Neutrophil (primary cell): ENCODE results near the gene LILRA5.
A peak's percentile ranks its signal among the peaks of the same experiment; 100 is the strongest.

Experiments
- H3K27ac ChIP-seq: fragments of 200-600 bp; sonication (generic); 2 replicates; pipeline ENCODE4 v1.5.1; 2016; ENCODE audit warnings: mild to moderate bottlenecking, moderate library complexity
- H3K27me3 ChIP-seq: fragments of 200-600 bp; sonication (generic); 2 replicates; pipeline ENCODE4 v1.6.0; 2016; ENCODE audit warnings: mild to moderate bottlenecking
- H3K36me3 ChIP-seq: fragments of 200-600 bp; sonication (generic); 2 replicates; pipeline ENCODE4 v1.5.1; 2017
- H3K4me1 ChIP-seq, 2 experiments: fragments of 200-600 bp in 1 of 2; sonication (generic) in 1 of 2; 1 replicate in 1 of 2; 2 replicates in 1 of 2; pipeline versions ENCODE4 v1.5.1 to v1.6.1; 2013 to 2016; ENCODE audit warnings: low read depth in 1 of 2, low read length in 1 of 2, mild to moderate bottlenecking in 1 of 2, moderate library complexity in 1 of 2; ENCODE audit not compliant: control insufficient read depth in 1 of 2, insufficient read depth in 1 of 2
- H3K4me3 ChIP-seq, 2 experiments: fragments of 200-600 bp in 1 of 2; sonication (generic) in 1 of 2; 1 replicate in 1 of 2; 2 replicates in 1 of 2; pipeline ENCODE4 v1.5.1; 2013 to 2016; ENCODE audit warnings: low read depth in 1 of 2, low read length in 1 of 2, mild to moderate bottlenecking in 1 of 2, moderate library complexity in 1 of 2
- H3K9me3 ChIP-seq: fragments of 200-600 bp; sonication (generic); 2 replicates; pipeline ENCODE4 v1.5.1; 2016
- CTCF ChIP-seq: fragments of 200-600 bp; sonication (generic); IDR thresholded peaks from 2 replicates; pipeline ENCODE4 v1.5.1; 2016; ENCODE audit warnings: antibody characterized with exemption

LILRA5 gene

GRCh38 chr19:54355675-54356074 lies 42.7 kb upstream of the LILRA5 start:
- H3K27ac ChIP-seq = peak overlapping the region; percentile 57

GRCh38 chr19:54354761-54355160 lies 41.8 kb upstream of the LILRA5 start:
- no peaks in the 10 kb centered on the region for H3K9me3 ChIP-seq
- H3K4me3 ChIP-seq = no peak overlapping the region
- peak overlapping the region; percentile 57 for H3K27ac ChIP-seq
- no peak for TF ChIP-seq CTCF
- no peaks in the 10 kb centered on the region for H3K27me3 ChIP-seq
- peaks cover 19% of the 10 kb centered on the region for H3K36me3 ChIP-seq
- H3K4me1 ChIP-seq = peaks cover 21 to 26% of the 10 kb centered on the region in 2 experiments

More at GRCh38 chr19:54355675-54356074, 42.7 kb upstream of the LILRA5 start:
- Histone ChIP-seq H3K4me1 (peaks cover 21 to 32% of the 10 kb centered on the region in 2 experiments), H3K9me3 (no peaks in the 10 kb centered on the region), H3K27me3 (no peaks in the 10 kb centered on the region), H3K36me3 (peaks cover 19% of the 10 kb centered on the region), H3K4me3 (no peak overlapping the region)
- TF ChIP-seq CTCF = no peak

- no peaks in the 10 kb centered on the region for H3K9me3 ChIP-seq
- peaks cover 19% of the 10 kb centered on the region for H3K36me3 ChIP-seq
- TF ChIP-seq CTCF = no peak
- H3K27me3 ChIP-seq = no peaks in the 10 kb centered on the region
- no peak overlapping the region for H3K4me3 ChIP-seq
- peak overlapping the region; percentile 82 for H3K27ac ChIP-seq
- H3K4me1 ChIP-seq = peaks cover 21 to 26% of the 10 kb centered on the region in 2 experiments
Measured at GRCh38 chr19:54352546-54352945, 39.6 kb upstream of the LILRA5 start.

- peak overlapping the region; percentile 82 for H3K27ac ChIP-seq
- H3K4me1 ChIP-seq = peaks cover 21 to 26% of the 10 kb centered on the region in 2 experiments
- no peaks in the 10 kb centered on the region for H3K27me3 ChIP-seq
- H3K36me3 ChIP-seq = peaks cover 19% of the 10 kb centered on the region
- H3K4me3 ChIP-seq = no peak overlapping the region
- no peaks in the 10 kb centered on the region for H3K9me3 ChIP-seq
- TF ChIP-seq CTCF = no peak
Measured at GRCh38 chr19:54352041-54352440, 39.1 kb upstream of the LILRA5 start.

- no peak overlapping the region for H3K4me3 ChIP-seq
- peak overlapping the region; percentile 82 for H3K27ac ChIP-seq
- H3K27me3 ChIP-seq = no peaks in the 10 kb centered on the region
- H3K36me3 ChIP-seq = peaks cover 16% of the 10 kb centered on the region
- no peak for TF ChIP-seq CTCF
- peaks cover 21 to 26% of the 10 kb centered on the region in 2 experiments for H3K4me1 ChIP-seq
- H3K9me3 ChIP-seq = no peaks in the 10 kb centered on the region
Measured at GRCh38 chr19:54351474-54351873, 38.5 kb upstream of the LILRA5 start.

GRCh38 chr19:54345938-54346386 lies 33.0 kb upstream of the LILRA5 start:
- no peak overlapping the region for H3K4me3 ChIP-seq
- H3K9me3 ChIP-seq = no peaks in the 10 kb centered on the region
- no peak for TF ChIP-seq CTCF
- peaks cover 11 to 16% of the 10 kb centered on the region in 2 experiments for H3K4me1 ChIP-seq
- H3K36me3 ChIP-seq = no peaks in the 10 kb centered on the region
- no peaks in the 10 kb centered on the region for H3K27me3 ChIP-seq
- H3K27ac ChIP-seq = no peak overlapping the region
